Esophagus muscularis mucosa (tissue), 4 donors: Measurements from ENCODE around the gene SMYD2. TPM values are rescaled to one million over a fixed set of nuclear protein-coding genes. Genes with fewer than 3 reads are reported as not detected.

ENCODE experiments used
- DNase-seq: peaks from one replicate; pipeline ENCODE4 v3.0.0-alpha.2; 2017; ENCODE audit errors: extremely low spot score
- H3K27ac ChIP-seq, 4 donors: fragments of 200-600 bp; sonication (generic); replicated peaks in 1 of 4; 1 replicate in 3 of 4; 2 replicates in 1 of 4; pipeline ENCODE4 v1.5.1; 2016 to 2019; ENCODE audit warnings: mild to moderate bottlenecking in 1 of 4
- H3K27me3 ChIP-seq, 4 donors: fragments of 200-600 bp; sonication (generic); one replicate each; pipeline versions ENCODE4 v1.5.1 to v1.6.0; 2016 to 2019
- H3K36me3 ChIP-seq, 4 donors: fragments of 200-600 bp; sonication (generic); one replicate each; pipeline ENCODE4 v1.5.1; 2016 to 2019
- H3K4me1 ChIP-seq, 4 donors: fragments of 200-600 bp; sonication (generic); one replicate each; pipeline ENCODE4 v1.5.1; 2016 to 2019
- H3K4me3 ChIP-seq, 4 donors: fragments of 200-600 bp; sonication (generic); 1 replicate in 2 of 4; 2 replicates in 2 of 4; pipeline ENCODE4 v1.5.1; 2016 to 2019; ENCODE audit warnings: mild to moderate bottlenecking in 4 of 4, moderate library complexity in 1 of 4
- H3K9me3 ChIP-seq, 4 donors: fragments of 200-600 bp; sonication (generic); 1 replicate in 3 of 4; 2 replicates in 1 of 4; pipeline ENCODE4 v1.5.1; 2016 to 2019
- EP300 ChIP-seq: sonication (generic); formaldehyde crosslinking; IDR thresholded peaks from one replicate; pipeline ENCODE4 v1.6.1; 2017; ENCODE audit warnings: antibody characterized with exemption
- POLR2A ChIP-seq: fragments of 450-650 bp; IDR thresholded peaks from one replicate; pipeline ENCODE4 v1.6.1; 2017; ENCODE audit warnings: antibody characterized with exemption, moderate library complexity, mild to moderate bottlenecking, low read depth
- POLR2AphosphoS5 ChIP-seq, 2 donors: sonication (generic); formaldehyde crosslinking; IDR thresholded peaks; one replicate each; pipeline ENCODE4 v1.6.1; 2017; ENCODE audit warnings: antibody characterized with exemption in 2 of 2
- WGBS: methylation state at CpG from one replicate; pipeline ENCODE4 v1.1.5; 2018; 5-methylcytosine and 5-hydroxymethylcytosine counted together
- intact Hi-C: fragments of 100-400 bp; cut with DNase I; formaldehyde crosslinking; loops from one replicate; pipeline ENCODE4 v1.15.1; 2023
- total RNA-seq, 4 donors: library from RNA; depleted of rRNA; stranded (reverse); fragments of >200 nt; gene quantifications; one replicate each; pipeline versions ENCODE4 v1.1.0 to v1.2.1, GENCODE V29; 2016
- TF ChIP-seq, protein P1 (sequence below), 3 experiments: fragments of 200-600 bp in 2 of 3; fragments of 450-650 bp in 1 of 3; sonication (generic) in 2 of 3; IDR thresholded peaks; one replicate each; pipeline ENCODE4 v1.5.1; 2017 to 2019; ENCODE audit warnings: antibody characterized with exemption in 3 of 3, mild to moderate bottlenecking in 2 of 3, moderate library complexity in 1 of 3

Gene SMYD2
- total RNA-seq, 4 donors from 2014 or later = 15.0 to 19.7 (median 18.4) TPM

DNA sequence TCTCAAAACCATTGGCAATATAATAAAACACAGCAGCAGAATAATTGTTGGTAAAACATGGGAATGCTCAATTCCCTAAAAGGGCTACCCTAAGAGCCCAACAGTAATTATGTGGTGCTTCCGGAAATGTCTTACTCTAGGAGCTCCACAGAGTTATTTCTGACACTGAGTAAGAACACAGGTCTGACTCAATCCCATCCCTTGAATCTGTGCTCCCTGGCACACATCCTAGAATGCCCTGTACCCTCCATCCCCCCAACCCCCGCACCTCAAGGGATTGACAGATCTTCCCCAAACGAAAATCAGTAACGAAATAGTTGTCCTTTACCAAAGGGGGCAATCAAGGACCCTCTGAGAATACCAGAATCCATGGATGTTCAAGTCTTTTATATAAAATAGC lies 71.9 kb downstream of the SMYD2 start:
- no peak overlapping the region for H3K4me3 ChIP-seq
- peaks cover 9 to 46% (median 34%) of the 10 kb centered on the region in 4 donors for H3K36me3 ChIP-seq
- no peaks in the 10 kb centered on the region for H3K9me3 ChIP-seq
- H3K4me1 ChIP-seq = peaks cover 4 to 26% (median 14%) of the 10 kb centered on the region in 4 donors
- intact Hi-C loops = no loop called here
- 95% methylated on average over 4 of the region's 4 CpGs for WGBS
- H3K27me3 ChIP-seq = no peaks in the 10 kb centered on the region
- H3K27ac ChIP-seq = no peak overlapping the region
- no peak for DNase-seq
- no peak for TF ChIP-seq POLR2AphosphoS5 (IDR thresholded peaks at IDR 0.05)

DNA sequence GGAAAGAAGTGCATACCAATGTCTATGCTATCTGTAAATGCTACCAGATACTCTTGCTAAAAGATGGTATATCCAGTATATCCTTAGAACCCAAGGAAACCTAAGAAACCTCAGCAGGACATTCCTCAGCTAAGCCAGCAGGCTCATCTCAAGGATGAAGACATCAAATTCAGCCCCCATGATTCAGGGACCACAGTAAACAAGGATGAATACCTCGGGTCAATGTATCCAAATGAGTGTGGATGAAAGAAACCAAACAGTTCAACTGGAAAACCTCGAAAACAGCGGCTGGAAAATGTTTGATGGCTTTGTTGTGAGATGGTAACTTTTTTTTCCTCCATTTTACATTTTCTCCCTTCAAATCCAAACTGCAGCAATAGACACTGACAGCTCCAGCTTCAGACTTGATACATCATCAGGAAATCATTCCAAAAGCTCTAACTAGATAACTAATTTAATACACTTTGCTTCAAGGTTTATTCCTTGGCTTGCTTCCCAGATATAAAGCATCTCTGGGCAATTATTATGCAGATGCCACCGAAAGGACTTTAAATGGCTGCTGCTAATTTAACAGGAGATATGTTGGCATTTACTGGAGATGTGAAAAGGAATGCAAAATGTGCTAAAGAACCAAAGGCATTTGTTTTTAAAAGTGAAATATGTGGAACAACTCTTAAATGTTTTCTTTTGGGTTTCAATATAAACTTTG lies 73.6 kb downstream of the SMYD2 start:
- no peak for DNase-seq
- TF ChIP-seq POLR2AphosphoS5 (IDR thresholded peaks at IDR 0.05) (no peak), EP300 (no peak), POLR2A (no peak)
- TF ChIP-seq, protein P1, sequence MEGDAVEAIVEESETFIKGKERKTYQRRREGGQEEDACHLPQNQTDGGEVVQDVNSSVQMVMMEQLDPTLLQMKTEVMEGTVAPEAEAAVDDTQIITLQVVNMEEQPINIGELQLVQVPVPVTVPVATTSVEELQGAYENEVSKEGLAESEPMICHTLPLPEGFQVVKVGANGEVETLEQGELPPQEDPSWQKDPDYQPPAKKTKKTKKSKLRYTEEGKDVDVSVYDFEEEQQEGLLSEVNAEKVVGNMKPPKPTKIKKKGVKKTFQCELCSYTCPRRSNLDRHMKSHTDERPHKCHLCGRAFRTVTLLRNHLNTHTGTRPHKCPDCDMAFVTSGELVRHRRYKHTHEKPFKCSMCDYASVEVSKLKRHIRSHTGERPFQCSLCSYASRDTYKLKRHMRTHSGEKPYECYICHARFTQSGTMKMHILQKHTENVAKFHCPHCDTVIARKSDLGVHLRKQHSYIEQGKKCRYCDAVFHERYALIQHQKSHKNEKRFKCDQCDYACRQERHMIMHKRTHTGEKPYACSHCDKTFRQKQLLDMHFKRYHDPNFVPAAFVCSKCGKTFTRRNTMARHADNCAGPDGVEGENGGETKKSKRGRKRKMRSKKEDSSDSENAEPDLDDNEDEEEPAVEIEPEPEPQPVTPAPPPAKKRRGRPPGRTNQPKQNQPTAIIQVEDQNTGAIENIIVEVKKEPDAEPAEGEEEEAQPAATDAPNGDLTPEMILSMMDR (IDR thresholded peaks at IDR 0.05) = no peak

DNA sequence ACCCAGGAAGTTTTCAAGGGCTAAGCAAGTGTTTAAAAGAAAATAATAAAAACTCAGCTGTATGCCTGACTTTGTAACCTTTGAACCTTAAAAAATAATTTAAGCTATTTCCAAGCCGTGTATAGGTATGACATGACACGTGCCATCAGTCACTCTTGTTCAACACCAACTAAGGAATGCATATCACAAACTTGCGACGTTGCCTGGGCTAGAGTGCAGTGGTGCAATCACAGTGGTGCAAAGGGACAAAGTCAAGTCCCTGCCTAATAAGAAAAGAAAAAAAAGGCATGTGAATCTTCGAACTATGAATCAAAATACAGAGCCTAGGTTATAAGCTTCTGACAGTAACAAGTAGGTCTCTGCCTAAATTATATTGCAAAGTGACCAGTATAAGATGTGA lies 79.2 kb downstream of the SMYD2 start:
- Histone ChIP-seq H3K27me3 (no peaks in the 10 kb centered on the region), H3K4me3 (no peak overlapping the region), H3K9me3 (no peaks in the 10 kb centered on the region), H3K27ac (no peak overlapping the region), H3K36me3 (peaks cover 33 to 98% (median 59%) of the 10 kb centered on the region in 4 donors), H3K4me1 (peaks cover 1 to 35% (median 3%) of the 10 kb centered on the region in 4 donors)
- intact Hi-C loops = no loop called here
- TF ChIP-seq POLR2A = no peak
- TF ChIP-seq, protein P1 (IDR thresholded peaks at IDR 0.05) = no peak
- 81% methylated on average over 5 of the region's 5 CpGs for WGBS
- DNase-seq = no peak

More for the DNA sequence above, 73.6 kb downstream of the SMYD2 start:
- Histone ChIP-seq H3K4me3 (no peak overlapping the region), H3K36me3 (peaks cover 14 to 55% (median 39%) of the 10 kb centered on the region in 4 donors), H3K27me3 (no peaks in the 10 kb centered on the region), H3K4me1 (peaks cover 4 to 26% (median 14%) of the 10 kb centered on the region in 4 donors), H3K27ac (peak overlapping the region in 1 of 4 donors; percentile 23), H3K9me3 (no peaks in the 10 kb centered on the region)
- 51% methylated on average over 4 of the region's 4 CpGs for WGBS
- intact Hi-C loops = no loop called here

DNA sequence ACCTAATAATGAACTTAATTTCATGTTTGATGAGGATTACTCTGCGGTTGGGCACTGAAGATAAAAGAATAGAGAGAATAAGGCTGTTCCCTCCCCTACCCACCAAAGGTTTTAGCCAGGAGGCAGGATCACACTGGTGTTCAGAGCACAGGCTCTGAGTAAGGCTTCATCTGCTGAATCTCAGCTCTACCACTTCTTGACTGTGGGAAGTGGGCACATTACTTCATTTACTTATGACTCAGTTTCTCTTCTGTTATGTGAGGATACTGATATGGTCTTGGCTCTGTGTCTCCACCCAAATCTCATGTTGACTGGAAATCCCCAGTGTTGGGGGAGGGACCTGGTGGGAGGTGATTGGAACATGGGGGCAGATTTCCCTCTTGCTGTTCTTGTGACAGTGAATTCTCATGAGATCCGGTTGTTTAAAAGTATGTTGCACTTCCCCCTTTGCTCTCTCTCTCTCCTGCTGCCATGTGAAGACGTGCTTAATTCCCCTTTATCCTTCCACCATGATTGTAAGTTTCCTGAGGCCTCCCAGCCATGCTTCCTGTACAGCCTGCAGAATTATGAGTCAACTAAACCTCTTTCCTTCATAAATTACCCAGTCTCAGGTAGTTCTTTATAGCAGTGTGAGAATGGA lies 79.7 kb downstream of the SMYD2 start:
- TF ChIP-seq EP300 (no peak), POLR2A (no peak), POLR2AphosphoS5 (IDR thresholded peaks at IDR 0.05) (no peak)
- TF ChIP-seq, protein P1 (IDR thresholded peaks at IDR 0.05) = no peak
- H3K27me3 ChIP-seq = no peaks in the 10 kb centered on the region
- no peak for DNase-seq
- WGBS = 77% methylated on average over 3 of the region's 3 CpGs
- H3K36me3 ChIP-seq = peaks cover 35 to 94% (median 58%) of the 10 kb centered on the region in 4 donors
- no peaks in the 10 kb centered on the region for H3K9me3 ChIP-seq
- intact Hi-C loops = no loop called here
- no peak overlapping the region for H3K4me3 ChIP-seq
- no peak overlapping the region for H3K27ac ChIP-seq
- H3K4me1 ChIP-seq = peaks cover 0 to 35% (median 0%) of the 10 kb centered on the region in 4 donors

DNA sequence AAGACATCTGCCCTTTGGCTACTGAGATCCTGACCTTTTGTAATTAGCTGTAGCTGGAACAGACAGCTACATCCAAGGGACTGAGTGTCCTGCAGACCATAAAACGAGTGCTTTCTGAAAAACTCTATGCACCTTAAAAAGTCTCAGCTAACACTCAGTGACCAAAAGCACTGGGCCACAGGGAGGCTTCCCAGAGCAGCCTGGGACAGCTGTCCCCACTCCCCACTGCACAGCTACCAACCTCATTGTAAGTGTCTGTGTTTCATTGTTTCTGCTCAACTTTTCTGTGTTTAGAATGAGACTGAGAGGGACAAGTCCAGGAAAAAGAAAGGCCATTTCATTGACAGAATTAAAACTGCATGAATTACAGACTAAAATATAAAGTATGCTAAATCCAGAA lies 80.7 kb downstream of the SMYD2 start:
- no peak for TF ChIP-seq POLR2A
- TF ChIP-seq, protein P1 (IDR thresholded peaks at IDR 0.05) = no peak
- TF ChIP-seq EP300 = no peak
- no peak for TF ChIP-seq POLR2AphosphoS5 (IDR thresholded peaks at IDR 0.05)
- Histone ChIP-seq H3K27me3 (no peaks in the 10 kb centered on the region), H3K27ac (no peak overlapping the region), H3K9me3 (no peaks in the 10 kb centered on the region), H3K36me3 (peaks cover 32 to 84% (median 49%) of the 10 kb centered on the region in 4 donors), H3K4me3 (no peak overlapping the region), H3K4me1 (peaks cover 0 to 35% (median 0%) of the 10 kb centered on the region in 4 donors)
- intact Hi-C loops = no loop called here
- WGBS = 88% methylated on average over 1 of the region's 1 CpG
- DNase-seq = no peak
